GM18508 (cell line): Measurements from ENCODE around the gene LIPI.
"Not testable (repeated sequence)": the region's sequence is repeated elsewhere in the genome, so short reads cannot be mapped to it uniquely, and the experiment has no call there.

ENCODE experiments used
- ATAC-seq: cut with Tn5 transposase; IDR thresholded peaks from one replicate; pipeline ENCODE4 v1.9.1; 2021; ENCODE audit warnings: moderate number of reproducible peaks; ENCODE audit not compliant: insufficient read depth, unreplicated experiment

Gene LIPI

GRCh38 chr21:14120091-14120734 lies 90.5 kb downstream of the LIPI start:
- ATAC-seq = peak; percentile 36

GRCh38 chr21:14119038-14119437 lies 91.7 kb downstream of the LIPI start:
- ATAC-seq = no peak

- peak; percentile 92 for ATAC-seq
Measured at GRCh38 chr21:14116080-14116481, 94.7 kb downstream of the LIPI start.

GRCh38 chr21:14115646-14116045 lies 95.1 kb downstream of the LIPI start:
- no peak for ATAC-seq

GRCh38 chr21:14114251-14114650 lies 96.5 kb downstream of the LIPI start:
- ATAC-seq = no peak

- ATAC-seq = not testable (repeated sequence)
Measured at GRCh38 chr21:14104564-14104963, 106.2 kb downstream of the LIPI start.

GRCh38 chr21:14099570-14099969 lies 111.2 kb downstream of the LIPI start:
- no peak for ATAC-seq

GRCh38 chr21:14097881-14098499 lies 112.8 kb downstream of the LIPI start:
- ATAC-seq = no peak

GRCh38 chr21:14096577-14096976 lies 114.2 kb downstream of the LIPI start:
- no peak for ATAC-seq

GRCh38 chr21:14096172-14096571 lies 114.6 kb downstream of the LIPI start:
- ATAC-seq = no peak

- ATAC-seq = no peak
Measured at GRCh38 chr21:14095056-14095455, 115.7 kb downstream of the LIPI start.

- no peak for ATAC-seq
Measured at GRCh38 chr21:14092834-14093560, 117.8 kb downstream of the LIPI start.

- not testable (repeated sequence) for ATAC-seq
Measured at GRCh38 chr21:14090184-14090583, 120.6 kb downstream of the LIPI start.

GRCh38 chr21:14088391-14088790 lies 122.4 kb downstream of the LIPI start:
- ATAC-seq = no peak

- ATAC-seq = peak; percentile 73
Measured at GRCh38 chr21:14086553-14086952, 124.2 kb downstream of the LIPI start.

GRCh38 chr21:14084701-14085100 lies 126.1 kb downstream of the LIPI start:
- no peak for ATAC-seq

- no peak for ATAC-seq
Measured at GRCh38 chr21:14084068-14084501, 126.7 kb downstream of the LIPI start.

GRCh38 chr21:14080764-14081096 lies 130.0 kb downstream of the LIPI start:
- no peak for ATAC-seq

GRCh38 chr21:14080040-14080763 lies 130.6 kb downstream of the LIPI start:
- no peak for ATAC-seq

- no peak for ATAC-seq
Measured at GRCh38 chr21:14078746-14079375, 131.9 kb downstream of the LIPI start.
